ENCODE results near the gene PALD1. TPM values are rescaled to one million over a fixed set of nuclear protein-coding genes. Genes with fewer than 3 reads are reported as not detected.

Gene PALD1
- total RNA-seq, 3 donors from 2014 or later = 1.9 to 7.5 (median 5.9) TPM

- Histone ChIP-seq H3K4me3 (no peak overlapping the region), H3K27ac (no peak overlapping the region), H3K36me3 (no peaks in the 10 kb centered on the region), H3K27me3 (no peaks in the 10 kb centered on the region), H3K4me1 (no peaks in the 10 kb centered on the region), H3K9me3 (no peaks in the 10 kb centered on the region)
- intact Hi-C loops (cut with DNase I; ENCODE audit: low total_unique reads) = no loop called here
- TF ChIP-seq, protein P1, sequence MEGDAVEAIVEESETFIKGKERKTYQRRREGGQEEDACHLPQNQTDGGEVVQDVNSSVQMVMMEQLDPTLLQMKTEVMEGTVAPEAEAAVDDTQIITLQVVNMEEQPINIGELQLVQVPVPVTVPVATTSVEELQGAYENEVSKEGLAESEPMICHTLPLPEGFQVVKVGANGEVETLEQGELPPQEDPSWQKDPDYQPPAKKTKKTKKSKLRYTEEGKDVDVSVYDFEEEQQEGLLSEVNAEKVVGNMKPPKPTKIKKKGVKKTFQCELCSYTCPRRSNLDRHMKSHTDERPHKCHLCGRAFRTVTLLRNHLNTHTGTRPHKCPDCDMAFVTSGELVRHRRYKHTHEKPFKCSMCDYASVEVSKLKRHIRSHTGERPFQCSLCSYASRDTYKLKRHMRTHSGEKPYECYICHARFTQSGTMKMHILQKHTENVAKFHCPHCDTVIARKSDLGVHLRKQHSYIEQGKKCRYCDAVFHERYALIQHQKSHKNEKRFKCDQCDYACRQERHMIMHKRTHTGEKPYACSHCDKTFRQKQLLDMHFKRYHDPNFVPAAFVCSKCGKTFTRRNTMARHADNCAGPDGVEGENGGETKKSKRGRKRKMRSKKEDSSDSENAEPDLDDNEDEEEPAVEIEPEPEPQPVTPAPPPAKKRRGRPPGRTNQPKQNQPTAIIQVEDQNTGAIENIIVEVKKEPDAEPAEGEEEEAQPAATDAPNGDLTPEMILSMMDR (IDR thresholded peaks at IDR 0.05) = no peak
- no peak for TF ChIP-seq POLR2AphosphoS5 (IDR thresholded peaks at IDR 0.05)
- no peak for TF ChIP-seq POLR2A (IDR thresholded peaks at IDR 0.05)
- peak in 1 of 2 donors; percentile 9 for DNase-seq (ENCODE audit: low spot score in 2 of 2)
Observed at GRCh38 chr10:70590655-70591416, 112.3 kb downstream of the PALD1 start.

- DNase-seq (ENCODE audit: low spot score in 2 of 2) = peak in 1 of 2 donors; percentile 7
- H3K4me3 ChIP-seq = no peak overlapping the region
- no peaks in the 10 kb centered on the region for H3K36me3 ChIP-seq
- no peak for TF ChIP-seq POLR2AphosphoS5 (IDR thresholded peaks at IDR 0.05)
- TF ChIP-seq, protein P1 (IDR thresholded peaks at IDR 0.05) = no peak
- no peak for TF ChIP-seq POLR2A (IDR thresholded peaks at IDR 0.05)
- no peaks in the 10 kb centered on the region for H3K9me3 ChIP-seq
- H3K27ac ChIP-seq = no peak overlapping the region
- no peaks in the 10 kb centered on the region for H3K4me1 ChIP-seq
- intact Hi-C loops (cut with DNase I; ENCODE audit: low total_unique reads) = no loop called here
- H3K27me3 ChIP-seq = no peaks in the 10 kb centered on the region
Observed at GRCh38 chr10:70592186-70592735, 113.7 kb downstream of the PALD1 start.

DNA sequence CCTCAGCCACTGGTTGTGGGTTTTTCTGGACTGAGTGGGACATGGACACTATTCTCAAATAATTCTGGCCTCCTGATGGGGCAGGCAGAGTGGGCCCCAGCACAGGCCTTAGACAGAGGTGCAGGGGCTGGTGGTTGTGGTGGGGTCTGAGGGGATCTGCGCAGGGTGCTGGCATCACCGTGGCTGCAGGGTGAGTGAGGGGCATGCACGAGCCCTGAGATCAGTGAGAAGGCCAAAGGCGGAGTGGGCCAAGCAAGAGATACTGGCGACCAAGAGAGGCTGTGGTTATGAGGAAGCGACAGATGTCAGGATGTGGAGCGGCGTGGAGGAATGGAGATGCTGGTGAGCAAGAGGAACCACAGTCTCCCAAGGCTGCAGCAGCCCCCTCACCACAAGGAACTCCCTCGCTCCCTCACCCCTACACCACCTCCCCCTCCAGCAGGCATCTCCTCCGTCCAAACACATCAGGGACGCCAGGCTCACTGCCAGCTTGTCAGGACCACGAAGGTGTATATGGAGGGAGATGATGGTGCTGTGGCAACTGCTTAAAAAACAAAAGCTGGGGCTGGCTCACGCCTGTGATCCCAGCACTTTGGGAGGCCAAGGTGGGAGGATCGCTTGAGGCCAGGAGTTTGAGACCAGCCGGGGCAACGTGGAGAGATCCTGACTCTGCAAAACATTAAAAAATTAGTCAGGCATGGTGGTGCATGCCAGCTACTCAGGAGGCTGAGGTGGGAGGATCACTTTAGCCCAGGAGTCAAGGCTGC lies 114.4 kb downstream of the PALD1 start:
- H3K4me1 ChIP-seq = no peaks in the 10 kb centered on the region
- no peak overlapping the region for H3K4me3 ChIP-seq
- DNase-seq (ENCODE audit: low spot score in 2 of 2) = peak in 1 of 2 donors; percentile 11
- intact Hi-C loops (cut with DNase I; ENCODE audit: low total_unique reads) = no loop called here
- H3K27ac ChIP-seq = no peak overlapping the region
- no peaks in the 10 kb centered on the region for H3K36me3 ChIP-seq
- H3K9me3 ChIP-seq = no peaks in the 10 kb centered on the region
- TF ChIP-seq POLR2A (IDR thresholded peaks at IDR 0.05) = no peak
- TF ChIP-seq, protein P1 (IDR thresholded peaks at IDR 0.05) = no peak
- TF ChIP-seq POLR2AphosphoS5 (IDR thresholded peaks at IDR 0.05) = no peak
- H3K27me3 ChIP-seq = no peaks in the 10 kb centered on the region

DNA sequence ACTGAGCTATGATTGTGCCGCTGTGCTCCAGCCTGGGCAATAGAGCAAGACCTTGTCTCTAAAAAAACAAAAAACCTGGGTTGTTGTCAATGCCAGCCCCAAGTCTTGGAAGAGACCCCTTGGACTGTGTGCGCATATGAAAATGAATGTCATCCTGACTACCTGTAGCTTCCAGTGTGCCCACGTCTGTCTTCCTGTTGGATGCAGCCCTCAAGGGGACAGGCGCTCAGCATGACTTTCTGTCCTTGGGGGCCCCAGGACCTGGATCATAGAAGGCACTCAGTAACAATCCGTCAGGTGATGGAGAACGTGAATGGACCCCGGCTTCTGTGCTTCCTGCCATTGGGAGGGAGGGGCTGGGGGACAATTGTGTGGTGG lies 114.9 kb downstream of the PALD1 start:
- no peak for TF ChIP-seq POLR2A (IDR thresholded peaks at IDR 0.05)
- TF ChIP-seq, protein P1 (IDR thresholded peaks at IDR 0.05) = no peak
- TF ChIP-seq POLR2AphosphoS5 (IDR thresholded peaks at IDR 0.05) = no peak
- intact Hi-C loops (cut with DNase I; ENCODE audit: low total_unique reads) = no loop called here
- Histone ChIP-seq H3K27ac (no peak overlapping the region), H3K27me3 (no peaks in the 10 kb centered on the region), H3K9me3 (no peaks in the 10 kb centered on the region), H3K36me3 (no peaks in the 10 kb centered on the region), H3K4me1 (no peaks in the 10 kb centered on the region), H3K4me3 (no peak overlapping the region)
- DNase-seq (ENCODE audit: low spot score in 2 of 2) = peak in 1 of 2 donors; percentile 6

GRCh38 chr10:70594161-70594560 lies 115.6 kb downstream of the PALD1 start:
- H3K4me3 ChIP-seq = no peak overlapping the region
- H3K36me3 ChIP-seq = no peaks in the 10 kb centered on the region
- intact Hi-C loops (cut with DNase I; ENCODE audit: low total_unique reads) = no loop called here
- TF ChIP-seq POLR2AphosphoS5 (IDR thresholded peaks at IDR 0.05) (no peak), POLR2A (IDR thresholded peaks at IDR 0.05) (no peak)
- TF ChIP-seq, protein P1 (IDR thresholded peaks at IDR 0.05) = no peak
- no peaks in the 10 kb centered on the region for H3K9me3 ChIP-seq
- no peaks in the 10 kb centered on the region for H3K27me3 ChIP-seq
- peak in 1 of 2 donors; percentile 4 for DNase-seq (ENCODE audit: low spot score in 2 of 2)
- no peak overlapping the region for H3K27ac ChIP-seq
- H3K4me1 ChIP-seq = no peaks in the 10 kb centered on the region

All from breast epithelium (tissue), 4 donors.